Measurements from ENCODE around the gene SLC10A7. TPM values are rescaled to one million over a fixed set of nuclear protein-coding genes. Genes with fewer than 3 reads are reported as not detected.

Gene SLC10A7
- total and polyA plus RNA-seq, 2 of the 13 experiments (the other 11 are each of a cell fraction or from before 2014, with no cell fraction given): 18.5 to 18.8 TPM

GRCh38 chr4:146315184-146315583 lies 206.6 kb downstream of the SLC10A7 start (continued):
- TF ChIP-seq ZNF318 (CRISPR knock-in tag; IDR thresholded peaks at IDR 0.05) (no peak), NR2F2 (IDR thresholded peaks at IDR 0.05; ENCODE audit: borderline replicate concordance, low read depth) (no peak), NCOA1 (CRISPR knock-in tag; IDR thresholded peaks at IDR 0.05) (no peak), RBAK (CRISPR knock-in tag; IDR thresholded peaks at IDR 0.05) (no peak), ZNF766 (CRISPR knock-in tag; IDR thresholded peaks at IDR 0.05; ENCODE audit: borderline replicate concordance) (no peak)

Measured in HepG2 (cell line).